Right lobe of liver (tissue), 6 donors: Measurements from ENCODE around the gene COL27A1. TPM values are rescaled to one million over a fixed set of nuclear protein-coding genes. Genes with fewer than 3 reads are reported as not detected.

Source experiments
- ATAC-seq, 4 donors: fragments of 200-7000 bp; cut with Tn5 transposase; one replicate each; pipeline ENCODE4 v1.9.1; 2020; ENCODE audit warnings: mild to moderate bottlenecking in 4 of 4, moderate library complexity in 4 of 4
- DNase-seq, 3 donors: peaks; one replicate each; pipeline ENCODE4 v3.0.0-alpha.2; 2020
- H3K27ac ChIP-seq, 3 donors: fragments of 200-600 bp; one replicate each; pipeline ENCODE4 v1.8.0; 2022
- H3K27me3 ChIP-seq, 2 donors: fragments of 200-600 bp; one replicate each; pipeline ENCODE4 v1.8.0; 2022
- H3K36me3 ChIP-seq, 4 donors: fragments of 200-600 bp; sonication (generic) in 1 of 4; one replicate each; pipeline versions ENCODE4 v1.5.1 to v1.8.0; 2017 to 2022; ENCODE audit warnings: control low read depth in 1 of 4
- H3K4me1 ChIP-seq, 4 donors: fragments of 200-600 bp; sonication (generic) in 1 of 4; one replicate each; pipeline versions ENCODE4 v1.5.1 to v1.8.0; 2017 to 2022; ENCODE audit warnings: control low read depth in 1 of 4
- H3K4me3 ChIP-seq, 3 donors: fragments of 200-600 bp; one replicate each; pipeline ENCODE4 v1.8.0; 2022
- H3K9me3 ChIP-seq, 4 donors: fragments of 200-600 bp; sonication (generic) in 1 of 4; one replicate each; pipeline versions ENCODE4 v1.5.1 to v1.8.0; 2017 to 2022; ENCODE audit warnings: control low read depth in 1 of 4
- CTCF ChIP-seq, 4 donors: fragments of 200-600 bp in 3 of 4; fragments of 450-650 bp in 1 of 4; IDR thresholded peaks; one replicate each; pipeline versions ENCODE4 v1.5.1 to v1.8.0; 2016 to 2022; ENCODE audit warnings: antibody characterized with exemption in 4 of 4, mild to moderate bottlenecking in 2 of 4
- POLR2A ChIP-seq: fragments of 450-650 bp; IDR thresholded peaks from one replicate; pipeline ENCODE4 v1.6.1; 2017; ENCODE audit warnings: antibody characterized with exemption, mild to moderate bottlenecking
- WGBS: methylation state at CpG from one replicate; pipeline ENCODE4 v1.1.6; 2018; ENCODE audit warnings: low coverage, low lambda C conversion rate; ENCODE audit not compliant: insufficient coverage; ENCODE audit errors: missing lambda C conversion rate; 5-methylcytosine and 5-hydroxymethylcytosine counted together
- intact Hi-C, 2 donors: fragments of 100-400 bp; cut with DNase I; formaldehyde crosslinking; loops; one replicate each; pipeline versions ENCODE4 v1.11.2 to v1.14.1; 2022
- total RNA-seq, 6 experiments: library from RNA; depleted of rRNA in 2 of 6; stranded (reverse); fragments of >200 nt in 2 of 6; fragmentation: NEBNext Ultra II Directional in 3 of 6; extraction: Animal tissue kit (Norgen Biotek cat#: 25700) in 3 of 6; gene quantifications; one replicate each; pipeline versions ENCODE4 v1.1.0 to v1.2.4, GENCODE V29; 2016 to 2023
- donor health status: DM: no; HTN: yes; CAD: no.
- donor health status: DM: no; HTN: no; CAD: no.
- donor health status: DM: no; HTN: no; CAD: no.
- donor health status: DM: no; HTN: yes; CAD: no.
- donor health status: DM: no; HTN: yes; CAD: no.

The COL27A1 gene
- total RNA-seq, 6 experiments from 2014 or later: 11.8 to 51.9 (median 29.3) TPM

DNA sequence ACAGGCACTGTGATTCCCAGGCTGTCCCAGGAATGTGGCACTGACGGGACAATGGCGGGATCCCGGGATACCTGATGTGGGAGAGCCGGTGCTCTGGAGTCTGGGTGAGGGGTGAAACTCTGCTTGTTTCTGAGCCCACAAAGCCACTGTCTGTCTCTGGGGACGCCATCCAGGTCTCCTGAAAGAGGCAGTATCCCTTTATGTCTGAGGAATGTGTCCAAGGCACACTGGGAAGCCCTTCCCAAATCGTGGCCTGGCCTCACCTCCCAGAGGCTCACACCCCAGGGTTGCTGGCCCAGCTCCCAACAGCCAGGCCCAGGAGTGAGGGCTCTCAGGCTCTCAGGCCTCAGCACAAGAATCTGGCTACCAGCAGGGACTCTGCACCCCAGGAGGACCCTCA is 201.5 kb downstream of the COL27A1 start:
- TF ChIP-seq POLR2A: no peak
- TF ChIP-seq CTCF (IDR thresholded peaks at IDR 0.05): no peak

DNA sequence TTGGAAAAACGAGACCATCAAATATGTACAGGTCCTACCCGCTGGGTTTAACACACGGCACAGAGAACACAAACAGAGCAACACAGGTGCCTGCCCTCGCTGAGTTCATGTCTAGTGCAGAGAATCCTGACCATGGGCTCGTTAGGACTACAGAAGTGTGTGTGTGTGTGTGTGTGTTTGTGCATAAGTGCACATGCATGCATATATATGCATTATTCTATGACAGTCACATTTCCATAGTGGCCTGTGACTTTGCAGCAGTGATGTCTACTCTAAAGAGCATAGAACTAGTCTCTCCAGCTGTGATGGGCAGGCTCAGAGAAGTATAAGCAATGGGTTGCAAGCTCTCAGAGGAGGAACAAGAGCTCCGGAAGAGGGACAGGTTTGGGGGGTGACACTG is 202.0 kb downstream of the COL27A1 start:
- intact Hi-C loops: no loop called here
- Histone ChIP-seq H3K36me3 (peaks cover 0 to 83% (median 46%) of the 10 kb centered on the region in 4 donors), H3K27ac (no peak overlapping the region), H3K9me3 (no peaks in the 10 kb centered on the region), H3K27me3 (no peaks in the 10 kb centered on the region), H3K4me1 (no peaks in the 10 kb centered on the region), H3K4me3 (no peak overlapping the region)
- ATAC-seq: no peak
- TF ChIP-seq POLR2A (no peak), CTCF (IDR thresholded peaks at IDR 0.05) (no peak)
- DNase-seq: no peak
- WGBS: 98% methylated on average over 6 of the region's 6 CpGs

More for the DNA sequence above, 201.5 kb downstream of the COL27A1 start:
- Histone ChIP-seq H3K9me3 (no peaks in the 10 kb centered on the region), H3K27me3 (no peaks in the 10 kb centered on the region), H3K4me3 (no peak overlapping the region), H3K36me3 (peaks cover 0 to 82% (median 44%) of the 10 kb centered on the region in 4 donors), H3K27ac (no peak overlapping the region), H3K4me1 (no peaks in the 10 kb centered on the region)
- no peak for DNase-seq
- intact Hi-C loops: no loop called here
- no peak for ATAC-seq
- 80% methylated on average over 1 of the region's 6 CpGs for WGBS

DNA sequence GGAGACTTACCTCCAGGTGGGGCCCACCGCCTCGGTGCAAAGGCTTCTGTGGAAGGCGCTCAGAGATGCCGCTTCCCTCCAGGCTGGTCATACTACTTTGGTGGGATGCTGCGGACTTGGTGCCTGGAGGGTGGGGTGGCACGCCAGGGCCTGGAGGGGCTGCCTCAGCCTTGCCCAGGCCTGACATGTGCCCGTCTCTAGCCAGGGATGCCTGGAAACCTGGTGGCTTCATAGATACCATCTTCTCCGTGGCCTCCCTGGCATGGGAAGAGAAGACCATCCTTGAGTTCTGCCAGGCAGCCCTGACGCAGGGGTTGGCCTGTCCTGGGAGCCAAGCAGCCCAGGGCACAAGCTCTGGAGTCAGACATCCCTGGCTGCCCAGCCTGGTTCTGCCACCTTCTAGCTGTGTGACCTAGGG is 202.6 kb downstream of the COL27A1 start:
- no peaks in the 10 kb centered on the region for H3K27me3 ChIP-seq
- DNase-seq (no peak), ATAC-seq (no peak)
- intact Hi-C loops: no loop called here
- no peak overlapping the region for H3K27ac ChIP-seq
- H3K36me3 ChIP-seq: peaks cover 0 to 88% (median 46%) of the 10 kb centered on the region in 4 donors
- no CpG with 5 or more reads among the region's 9 CpGs for WGBS
- no peak overlapping the region for H3K4me3 ChIP-seq
- no peaks in the 10 kb centered on the region for H3K9me3 ChIP-seq
- TF ChIP-seq CTCF (IDR thresholded peaks at IDR 0.05) (no peak), POLR2A (no peak)
- no peaks in the 10 kb centered on the region for H3K4me1 ChIP-seq

- Histone ChIP-seq H3K4me1 (peaks cover 0 to 18% (median 7%) of the 10 kb centered on the region in 4 donors), H3K4me3 (no peak overlapping the region), H3K27ac (no peak overlapping the region), H3K9me3 (no peaks in the 10 kb centered on the region), H3K27me3 (no peaks in the 10 kb centered on the region), H3K36me3 (peaks cover 0 to 86% (median 41%) of the 10 kb centered on the region in 4 donors)
- ATAC-seq (no peak), DNase-seq (no peak)
- WGBS: 83% methylated on average over 1 of the region's 7 CpGs
- TF ChIP-seq POLR2A: no peak
- TF ChIP-seq CTCF (IDR thresholded peaks at IDR 0.05): no peak
- intact Hi-C loops: no loop called here
Measured at GRCh38 chr9:114359801-114360200, 204.5 kb downstream of the COL27A1 start.

DNA sequence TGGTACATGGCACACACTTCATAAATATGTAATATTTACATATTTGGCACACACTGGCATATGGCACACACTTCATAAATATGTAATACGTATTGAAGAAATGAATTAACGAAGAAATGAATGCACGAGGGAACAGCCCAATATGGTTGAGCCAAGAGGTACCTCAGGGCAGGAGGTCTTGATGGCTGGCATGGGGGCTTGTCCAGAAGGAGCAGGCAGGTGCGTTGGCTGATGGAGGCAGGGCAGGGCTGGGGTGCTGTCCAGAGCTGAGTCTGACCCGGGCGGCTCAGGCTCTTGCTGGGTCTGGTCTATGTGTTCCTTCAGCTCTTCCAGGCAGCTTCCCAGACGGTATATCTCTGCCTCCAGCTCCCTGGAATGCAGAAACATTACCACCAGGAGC is 206.2 kb downstream of the COL27A1 start:
- no peaks in the 10 kb centered on the region for H3K9me3 ChIP-seq
- H3K27ac ChIP-seq: no peak overlapping the region
- H3K36me3 ChIP-seq: peaks cover 0 to 68% (median 35%) of the 10 kb centered on the region in 4 donors
- WGBS: 93% methylated on average over 3 of the region's 7 CpGs
- intact Hi-C loops: no loop called here
- H3K4me1 ChIP-seq: peaks cover 0 to 34% (median 20%) of the 10 kb centered on the region in 4 donors
- TF ChIP-seq POLR2A: no peak
- no peak for TF ChIP-seq CTCF (IDR thresholded peaks at IDR 0.05)
- DNase-seq: no peak
- no peak overlapping the region for H3K4me3 ChIP-seq
- ATAC-seq: no peak
- H3K27me3 ChIP-seq: no peaks in the 10 kb centered on the region
